ENCODE results near the gene YIPF3. TPM values are rescaled to one million over a fixed set of nuclear protein-coding genes. Genes with fewer than 3 reads are reported as not detected.
"Not testable (repeated sequence)": the region's sequence is repeated elsewhere in the genome, so short reads cannot be mapped to it uniquely, and the experiment has no call there.

YIPF3 gene
- total RNA-seq, 1 donor from 2014 or later: 136 TPM

DNA sequence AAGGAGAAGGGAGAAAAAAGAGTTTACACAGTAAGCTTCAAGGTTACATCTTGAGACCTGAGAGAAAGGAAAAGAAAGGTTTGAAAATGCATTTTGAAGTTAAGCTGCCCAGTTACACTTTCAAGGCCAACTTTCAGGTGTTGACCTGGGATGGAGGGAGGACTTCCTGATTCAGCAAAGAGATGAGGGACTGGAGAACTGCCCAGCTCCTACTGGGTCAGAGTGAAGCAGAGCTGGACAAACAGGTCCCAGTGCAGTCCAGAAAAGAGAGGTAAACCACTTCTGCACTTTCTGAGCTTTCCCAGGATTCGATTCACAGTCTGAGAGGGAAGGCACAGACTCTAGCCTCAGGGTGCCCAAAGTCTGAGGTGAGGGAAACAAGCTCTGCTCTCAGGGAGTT is 45.3 kb downstream of the YIPF3 start:
- Mint-ChIP-seq H3K4me1 (ENCODE audit: low read depth) (peaks cover 5% of the 10 kb centered on the region), H3K9me3 (ENCODE audit: low read depth) (no peaks in the 10 kb centered on the region), H3K27me3 (peaks cover 9% of the 10 kb centered on the region), H3K4me3 (ENCODE audit: low read depth) (no peak overlapping the region), H3K27ac (no peak overlapping the region), H3K36me3 (ENCODE audit: insufficient read depth) (no peaks in the 10 kb centered on the region)
- TF ChIP-seq, protein P1, sequence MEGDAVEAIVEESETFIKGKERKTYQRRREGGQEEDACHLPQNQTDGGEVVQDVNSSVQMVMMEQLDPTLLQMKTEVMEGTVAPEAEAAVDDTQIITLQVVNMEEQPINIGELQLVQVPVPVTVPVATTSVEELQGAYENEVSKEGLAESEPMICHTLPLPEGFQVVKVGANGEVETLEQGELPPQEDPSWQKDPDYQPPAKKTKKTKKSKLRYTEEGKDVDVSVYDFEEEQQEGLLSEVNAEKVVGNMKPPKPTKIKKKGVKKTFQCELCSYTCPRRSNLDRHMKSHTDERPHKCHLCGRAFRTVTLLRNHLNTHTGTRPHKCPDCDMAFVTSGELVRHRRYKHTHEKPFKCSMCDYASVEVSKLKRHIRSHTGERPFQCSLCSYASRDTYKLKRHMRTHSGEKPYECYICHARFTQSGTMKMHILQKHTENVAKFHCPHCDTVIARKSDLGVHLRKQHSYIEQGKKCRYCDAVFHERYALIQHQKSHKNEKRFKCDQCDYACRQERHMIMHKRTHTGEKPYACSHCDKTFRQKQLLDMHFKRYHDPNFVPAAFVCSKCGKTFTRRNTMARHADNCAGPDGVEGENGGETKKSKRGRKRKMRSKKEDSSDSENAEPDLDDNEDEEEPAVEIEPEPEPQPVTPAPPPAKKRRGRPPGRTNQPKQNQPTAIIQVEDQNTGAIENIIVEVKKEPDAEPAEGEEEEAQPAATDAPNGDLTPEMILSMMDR (IDR thresholded peaks at IDR 0.05; ENCODE audit: unreplicated experiment): no peak
- no peak for DNase-seq (ENCODE audit: low spot score, unreplicated experiment)

DNA sequence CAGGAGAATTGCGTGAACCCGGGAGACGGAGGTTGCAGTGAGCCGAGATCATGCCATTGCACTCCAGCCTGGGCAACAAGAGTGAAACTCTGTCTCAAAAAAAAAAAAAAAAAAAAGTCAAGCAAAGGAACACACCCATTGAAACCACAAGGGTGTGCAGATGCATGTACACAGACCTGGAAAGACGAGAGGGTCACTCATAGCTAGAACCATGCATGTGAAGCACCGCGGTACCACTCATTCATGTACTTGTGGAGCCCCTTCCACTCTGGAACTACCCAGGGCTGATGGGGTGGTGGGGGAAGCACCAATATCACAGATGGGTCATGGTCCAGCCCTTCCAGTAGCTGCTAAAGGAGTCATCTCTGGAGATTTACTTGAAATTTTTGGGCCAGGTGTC is 46.8 kb downstream of the YIPF3 start:
- Mint-ChIP-seq H3K27me3 (peaks cover 9% of the 10 kb centered on the region), H3K4me3 (ENCODE audit: low read depth) (no peak overlapping the region), H3K9me3 (ENCODE audit: low read depth) (no peaks in the 10 kb centered on the region), H3K4me1 (ENCODE audit: low read depth) (peaks cover 5% of the 10 kb centered on the region), H3K36me3 (ENCODE audit: insufficient read depth) (no peaks in the 10 kb centered on the region), H3K27ac (no peak overlapping the region)
- no peak for DNase-seq (ENCODE audit: low spot score, unreplicated experiment)
- TF ChIP-seq, protein P1 (IDR thresholded peaks at IDR 0.05; ENCODE audit: unreplicated experiment): no peak

DNA sequence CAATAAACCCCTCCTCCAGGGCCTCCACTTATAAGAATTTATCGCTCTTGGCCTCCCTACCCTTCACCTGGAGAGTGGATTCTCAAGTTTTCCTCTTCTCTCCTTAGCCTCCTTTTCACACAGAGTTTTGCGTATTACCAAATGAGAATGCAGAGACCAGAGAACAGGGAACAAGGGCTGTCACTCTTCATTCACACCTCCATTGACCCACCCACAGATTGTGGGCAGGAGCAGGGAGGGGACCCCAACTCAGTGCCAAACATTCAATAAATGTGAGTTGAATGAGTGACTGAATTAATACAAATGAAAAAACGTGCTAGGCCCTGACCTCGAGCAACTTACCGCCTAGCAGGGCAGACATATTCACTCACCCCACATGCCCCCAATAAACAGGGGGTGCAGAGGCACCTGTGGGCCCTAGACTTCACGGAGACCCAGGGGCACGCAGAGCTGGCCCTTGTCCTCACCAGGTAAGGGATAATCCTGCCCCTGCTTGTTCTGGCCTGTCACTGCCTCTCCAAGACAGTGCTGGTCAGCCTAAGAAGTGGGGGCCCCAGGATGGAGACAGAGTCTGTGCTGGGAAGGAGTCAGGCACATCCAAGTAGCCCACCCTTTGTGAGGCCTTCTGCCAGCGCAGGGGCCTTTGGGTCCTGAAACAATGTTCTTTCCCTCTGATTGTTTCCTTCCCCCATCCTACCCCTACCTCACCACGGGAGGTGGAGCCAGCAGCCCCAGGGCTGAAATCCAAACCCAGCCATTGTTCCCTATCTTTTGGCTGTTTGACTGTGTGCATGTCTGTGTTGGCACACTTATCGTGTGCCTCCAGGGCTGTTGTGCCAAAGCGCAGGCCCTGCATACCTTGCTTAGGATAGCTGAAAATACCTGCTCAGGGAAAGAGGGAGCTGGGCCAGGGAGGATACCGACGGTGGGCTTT is 47.7 kb downstream of the YIPF3 start:
- no peaks in the 10 kb centered on the region for H3K36me3 Mint-ChIP-seq (ENCODE audit: insufficient read depth)
- TF ChIP-seq, protein P1 (IDR thresholded peaks at IDR 0.05; ENCODE audit: unreplicated experiment): no peak
- no peak for DNase-seq (ENCODE audit: low spot score, unreplicated experiment)
- no peak overlapping the region for H3K27ac Mint-ChIP-seq
- peaks cover 9% of the 10 kb centered on the region for H3K27me3 Mint-ChIP-seq
- no peak overlapping the region for H3K4me3 Mint-ChIP-seq (ENCODE audit: low read depth)
- no peaks in the 10 kb centered on the region for H3K9me3 Mint-ChIP-seq (ENCODE audit: low read depth)
- peaks cover 5% of the 10 kb centered on the region for H3K4me1 Mint-ChIP-seq (ENCODE audit: low read depth)

DNA sequence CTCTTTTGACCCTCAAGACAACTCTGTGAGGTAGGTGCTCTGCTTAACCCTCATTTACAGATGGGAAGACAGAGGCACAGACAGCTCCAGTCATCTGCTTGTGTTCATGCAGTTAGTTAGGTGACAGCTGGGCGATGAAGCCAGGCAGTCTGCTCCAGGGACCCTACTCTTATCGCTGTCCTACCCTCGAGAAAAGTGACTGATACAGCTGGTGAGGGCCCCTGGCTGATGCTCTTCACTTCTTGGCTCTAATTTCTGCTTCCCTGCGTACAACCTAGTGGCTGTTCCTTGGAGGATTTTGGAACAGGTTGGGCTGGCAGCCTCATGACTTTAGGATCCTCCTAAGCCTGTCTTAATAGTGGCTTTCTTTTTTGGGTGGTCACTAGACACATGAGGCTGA is 48.5 kb downstream of the YIPF3 start:
- H3K9me3 Mint-ChIP-seq (ENCODE audit: low read depth): no peaks in the 10 kb centered on the region
- H3K4me3 Mint-ChIP-seq (ENCODE audit: low read depth): no peak overlapping the region
- peaks cover 5% of the 10 kb centered on the region for H3K4me1 Mint-ChIP-seq (ENCODE audit: low read depth)
- no peak overlapping the region for H3K27ac Mint-ChIP-seq
- H3K36me3 Mint-ChIP-seq (ENCODE audit: insufficient read depth): no peaks in the 10 kb centered on the region
- peaks cover 10% of the 10 kb centered on the region for H3K27me3 Mint-ChIP-seq
- TF ChIP-seq, protein P1 (IDR thresholded peaks at IDR 0.05; ENCODE audit: unreplicated experiment): no peak
- no peak for DNase-seq (ENCODE audit: low spot score, unreplicated experiment)

DNA sequence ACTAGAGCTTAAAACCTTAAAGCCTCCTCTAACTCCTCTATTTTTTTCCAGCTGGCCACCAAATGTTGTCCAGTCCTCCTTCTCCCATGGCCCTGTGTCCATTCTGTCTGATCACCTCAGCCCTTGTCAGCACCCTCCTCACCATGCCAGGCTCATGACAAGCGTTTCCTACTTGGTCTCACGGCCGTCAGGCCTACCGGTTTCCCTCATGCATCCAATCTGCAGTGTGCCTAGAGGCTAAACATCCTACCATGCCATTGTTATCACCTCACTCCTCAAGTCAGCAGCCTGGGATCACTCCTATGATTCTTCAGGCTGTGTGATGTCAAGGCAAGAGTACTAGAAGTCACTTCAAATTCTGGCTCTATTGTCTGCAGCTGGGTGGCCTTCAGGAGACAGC is 49.0 kb downstream of the YIPF3 start:
- no peak for DNase-seq (ENCODE audit: low spot score, unreplicated experiment)
- Mint-ChIP-seq H3K27me3 (peaks cover 14% of the 10 kb centered on the region), H3K9me3 (ENCODE audit: low read depth) (no peaks in the 10 kb centered on the region), H3K36me3 (ENCODE audit: insufficient read depth) (no peaks in the 10 kb centered on the region), H3K27ac (no peak overlapping the region), H3K4me3 (ENCODE audit: low read depth) (no peak overlapping the region), H3K4me1 (ENCODE audit: low read depth) (peaks cover 5% of the 10 kb centered on the region)
- TF ChIP-seq, protein P1 (IDR thresholded peaks at IDR 0.05; ENCODE audit: unreplicated experiment): no peak

DNA sequence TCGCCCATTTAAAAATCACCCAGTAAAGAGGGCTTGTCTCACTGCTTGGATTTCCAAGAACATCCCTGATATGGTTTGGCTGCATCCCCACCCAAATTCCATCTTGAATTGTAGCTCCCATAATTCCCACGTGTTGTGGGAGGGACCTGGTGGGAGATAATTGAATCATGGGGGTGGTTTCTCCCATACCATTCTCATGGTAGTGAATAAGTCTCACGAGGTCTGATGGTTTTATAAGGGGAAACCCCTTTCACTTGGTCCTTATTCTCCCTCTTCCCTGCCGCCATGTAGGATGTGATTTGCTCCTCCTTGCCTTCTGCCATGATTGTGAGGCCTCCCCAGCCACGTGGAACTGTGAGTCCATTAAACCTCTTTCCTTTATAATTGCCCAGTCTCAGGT is 49.5 kb downstream of the YIPF3 start:
- not testable (repeated sequence) for H3K9me3 Mint-ChIP-seq (ENCODE audit: low read depth); H3K27ac Mint-ChIP-seq; H3K36me3 Mint-ChIP-seq (ENCODE audit: insufficient read depth); H3K4me3 Mint-ChIP-seq (ENCODE audit: low read depth); H3K4me1 Mint-ChIP-seq (ENCODE audit: low read depth); DNase-seq (ENCODE audit: low spot score, unreplicated experiment)
- peaks cover 19% of the 10 kb centered on the region for H3K27me3 Mint-ChIP-seq

All from progenitor cell of endocrine pancreas (in vitro differentiated cells).